GM18498 (cell line): ENCODE measurements around the gene SPX.
A peak's percentile ranks its signal among the peaks of the same experiment; 100 is the strongest.

Experiments used
- ATAC-seq: cut with Tn5 transposase; IDR thresholded peaks from one replicate; pipeline ENCODE4 v1.9.1; 2021; ENCODE audit warnings: mild to moderate bottlenecking, moderate library complexity; ENCODE audit not compliant: unreplicated experiment

The SPX gene, protein sequence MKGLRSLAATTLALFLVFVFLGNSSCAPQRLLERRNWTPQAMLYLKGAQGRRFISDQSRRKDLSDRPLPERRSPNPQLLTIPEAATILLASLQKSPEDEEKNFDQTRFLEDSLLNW

DNA sequence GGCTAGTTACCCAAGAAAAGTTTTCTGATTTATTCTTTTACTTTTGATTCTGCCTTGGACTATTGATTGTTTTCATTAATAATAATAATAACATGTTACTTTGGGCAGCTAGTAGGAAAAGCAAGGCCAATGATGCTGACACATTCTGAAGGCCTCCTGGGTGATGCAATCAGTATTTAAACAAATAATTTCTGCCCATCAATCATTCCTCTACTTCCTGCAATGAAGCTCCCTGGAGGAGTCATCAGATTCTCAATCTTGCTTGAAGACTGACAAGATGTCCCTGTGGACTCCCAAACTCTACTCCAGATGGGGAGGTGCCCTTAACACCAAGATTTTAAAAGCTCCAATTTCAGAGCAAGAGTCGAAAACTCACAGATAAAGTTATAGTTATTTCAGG is at the start of gene SPX:
Gene SPX, plus strand, starts transcription at position 244 of the 400 bp plus-strand sequence. CDS start 177 bp downstream, outside the sequence.
- ATAC-seq, result no peak

DNA sequence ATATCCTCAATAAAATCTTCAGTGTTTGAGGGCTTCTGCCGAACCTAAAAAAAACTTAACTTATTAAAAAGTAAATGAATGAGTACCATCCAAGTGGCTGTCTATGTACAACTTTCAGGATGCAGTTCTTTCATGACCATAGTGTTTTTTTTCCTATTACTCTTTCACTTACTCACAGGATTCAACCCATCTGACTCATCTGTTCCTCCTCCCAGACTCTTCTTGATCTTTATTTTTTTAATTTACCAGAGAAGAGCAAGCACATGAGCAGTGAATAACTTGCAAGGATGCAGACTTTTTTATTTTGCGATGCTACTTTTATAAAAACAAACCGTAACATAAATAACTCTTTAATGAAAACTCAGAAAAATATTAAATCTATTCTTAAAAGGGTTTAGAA is 49.1 kb upstream of the SPX start:
- no peak for ATAC-seq

DNA sequence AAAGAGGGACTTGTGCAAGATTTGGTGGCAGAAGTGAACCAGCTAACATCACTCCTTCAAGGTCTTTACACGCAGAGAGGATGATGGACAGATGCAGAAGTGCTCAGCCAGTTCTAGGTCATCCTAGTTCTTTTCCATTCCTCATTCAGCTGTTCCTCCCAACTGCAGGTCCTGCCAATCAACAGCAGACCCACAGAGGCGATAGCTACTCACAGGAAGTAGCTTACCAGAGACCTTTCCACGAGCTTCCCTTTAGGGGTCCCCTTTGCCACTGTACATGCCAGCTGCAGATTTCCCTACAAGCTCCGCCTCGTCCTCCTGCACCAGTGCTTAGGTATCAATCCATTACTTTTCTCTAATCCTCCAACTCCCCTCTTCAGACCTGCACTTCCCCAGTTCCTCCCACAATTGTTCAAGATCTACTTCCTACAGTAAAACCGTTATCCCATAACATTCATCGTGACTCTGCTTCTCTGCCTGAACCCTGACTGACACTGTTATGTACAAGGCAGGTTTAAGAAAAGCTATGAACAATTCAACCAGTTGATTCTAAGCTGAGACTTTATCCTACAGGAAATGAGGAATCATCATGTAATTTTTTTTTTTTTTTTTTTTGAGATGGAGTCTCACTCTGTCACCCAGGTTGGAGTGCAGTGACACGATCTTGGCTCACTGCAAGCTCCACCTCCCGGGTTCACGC is 47.2 kb upstream of the SPX start:
- no peak for ATAC-seq

DNA sequence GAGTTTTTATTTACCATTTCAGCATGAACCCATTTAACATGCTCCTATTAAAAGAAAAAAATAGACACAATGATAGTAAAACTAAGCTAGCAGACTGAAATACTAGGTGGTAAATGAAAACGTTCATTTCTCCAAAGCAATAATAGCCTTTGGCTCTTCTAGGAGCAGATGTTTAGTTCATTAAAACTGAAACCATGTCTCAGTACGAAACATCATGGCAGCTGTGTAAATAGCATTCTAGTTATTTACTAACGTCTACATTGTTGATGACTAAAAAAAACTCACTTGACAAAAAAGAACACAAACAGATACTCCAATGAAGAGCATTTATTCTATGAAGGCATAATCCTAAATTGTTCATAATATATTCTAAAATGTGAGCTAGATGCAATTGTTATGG is 42.6 kb upstream of the SPX start:
- no peak for ATAC-seq

DNA sequence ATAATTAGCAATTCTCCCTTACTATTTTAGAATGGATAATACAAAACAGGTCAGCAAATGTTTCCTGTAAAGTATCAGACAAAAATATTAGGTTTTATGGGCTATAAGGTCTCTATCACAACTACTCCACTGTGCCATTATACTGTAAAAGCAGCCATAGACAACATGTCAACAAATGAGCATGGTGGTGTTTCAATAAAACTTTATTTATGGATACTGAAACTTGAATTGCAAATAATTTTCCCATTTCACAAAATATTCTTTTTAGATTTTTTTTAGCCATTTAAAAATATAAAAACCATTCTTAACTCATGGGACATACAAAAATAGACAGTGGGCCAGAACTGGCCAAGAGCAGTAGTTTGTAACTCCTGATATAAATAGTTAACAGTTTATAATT is 40.1 kb upstream of the SPX start:
- ATAC-seq, result no peak

DNA sequence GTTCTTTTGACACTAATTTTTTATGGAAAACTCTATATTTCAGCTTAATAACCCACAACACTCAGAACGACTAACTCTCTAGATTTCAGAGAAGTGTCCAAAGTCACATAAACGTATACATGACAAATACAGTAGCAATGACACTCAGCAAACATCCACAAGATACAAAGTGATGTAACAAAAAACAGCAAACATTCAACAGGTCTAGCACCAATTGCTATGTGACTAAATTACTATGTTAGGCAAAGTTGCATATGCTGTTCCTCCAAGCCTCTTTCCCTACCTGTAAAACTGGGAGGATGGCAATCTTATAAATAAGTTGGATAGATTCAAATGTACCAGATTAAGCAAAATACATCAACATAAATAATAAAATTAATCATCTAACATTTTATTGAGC is 26.3 kb upstream of the SPX start:
- ATAC-seq, result no peak

DNA sequence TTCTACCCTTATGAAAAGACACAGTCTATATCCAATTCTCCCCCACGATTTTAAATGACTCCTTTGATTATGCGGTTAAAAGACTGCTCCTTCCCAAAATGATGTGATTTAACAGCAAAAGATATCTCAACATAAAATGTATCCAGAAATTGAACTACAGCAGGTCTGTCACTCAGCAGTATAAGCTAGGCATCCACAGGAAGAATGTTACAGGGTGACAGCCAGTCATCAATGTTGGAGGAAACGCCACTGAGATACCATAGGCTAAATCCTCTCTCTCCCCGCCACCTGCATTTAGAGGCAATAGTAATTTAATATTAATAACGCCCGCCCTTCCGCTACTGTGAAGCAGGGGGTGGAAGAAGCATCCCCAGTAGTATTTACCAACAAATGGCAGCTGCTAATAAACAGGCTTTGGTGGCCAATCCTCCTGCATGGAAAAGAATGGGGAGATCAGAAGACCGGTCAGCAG is 25.3 kb upstream of the SPX start:
- no peak for ATAC-seq

DNA sequence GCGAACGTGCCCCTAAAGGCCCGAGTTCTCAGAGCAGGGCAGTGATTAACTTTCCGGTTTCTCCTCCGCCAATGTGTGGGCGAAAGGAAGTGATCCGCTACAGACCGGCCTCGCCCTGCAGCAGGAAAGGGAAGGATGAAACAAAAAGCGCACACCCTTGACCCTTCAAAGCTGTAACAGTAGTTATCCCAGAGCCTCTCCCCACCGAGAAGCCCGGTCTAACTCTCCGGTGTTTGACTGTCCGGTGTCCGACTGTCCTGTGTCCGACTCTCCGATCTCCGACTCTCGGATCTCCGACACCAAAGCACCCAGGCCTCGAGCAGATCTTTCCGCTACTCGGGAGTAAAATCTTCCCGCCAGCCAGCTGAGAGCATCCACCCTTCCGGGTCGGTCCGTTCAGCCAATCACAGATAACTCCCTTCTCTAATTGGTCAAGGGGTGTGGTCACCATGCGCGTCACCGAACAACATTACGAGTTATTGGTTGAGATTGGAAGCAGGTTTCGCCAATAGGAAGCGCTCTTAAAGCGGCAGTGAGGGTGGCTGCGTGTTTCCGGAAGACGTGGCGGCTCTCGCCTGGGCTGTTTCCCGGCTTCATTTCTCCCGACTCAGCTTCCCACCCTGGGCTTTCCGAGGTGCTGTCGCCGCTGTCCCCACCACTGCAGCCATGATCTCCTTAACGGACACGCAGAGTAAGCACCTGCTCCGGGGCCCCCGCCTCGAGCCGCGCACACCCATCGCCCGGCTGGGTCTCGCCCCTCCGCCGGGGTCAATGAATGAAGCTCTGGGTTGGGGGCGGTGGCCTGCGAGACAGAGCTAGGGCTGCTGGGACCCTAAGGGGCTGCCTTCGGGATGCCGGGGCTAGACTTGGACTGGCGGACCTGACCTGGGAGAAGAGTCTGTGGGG is 24.6 kb upstream of the SPX start, which contains the start of the genes GOLT1B and RECQL:
Gene GOLT1B, plus strand, starts transcription at position 532 of the 906 bp plus-strand sequence. Its CDS starts 135 bp downstream, at position 667.
Gene RECQL, minus strand, starts transcription at position 378 of the 906 bp plus-strand sequence. CDS start 2,065 bp downstream, outside the sequence.
- peak; percentile 99 for ATAC-seq

DNA sequence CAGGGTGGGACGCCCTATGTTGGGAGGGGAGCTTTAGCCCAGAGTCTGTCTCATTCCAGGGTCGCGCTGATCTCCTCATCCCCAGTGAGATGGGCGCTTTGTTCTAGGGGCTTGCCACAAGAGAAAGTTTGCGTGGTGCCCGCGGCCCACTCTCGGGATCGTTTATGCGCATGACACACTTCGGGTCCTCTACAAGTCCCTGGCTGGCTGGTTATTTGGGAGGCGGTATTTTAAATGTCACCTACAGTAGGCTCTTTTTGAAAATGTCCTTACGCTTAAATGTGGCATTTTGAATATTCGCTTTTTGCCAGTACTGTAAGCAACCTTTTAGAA is 24.0 kb upstream of the SPX start:
- ATAC-seq, result no peak

DNA sequence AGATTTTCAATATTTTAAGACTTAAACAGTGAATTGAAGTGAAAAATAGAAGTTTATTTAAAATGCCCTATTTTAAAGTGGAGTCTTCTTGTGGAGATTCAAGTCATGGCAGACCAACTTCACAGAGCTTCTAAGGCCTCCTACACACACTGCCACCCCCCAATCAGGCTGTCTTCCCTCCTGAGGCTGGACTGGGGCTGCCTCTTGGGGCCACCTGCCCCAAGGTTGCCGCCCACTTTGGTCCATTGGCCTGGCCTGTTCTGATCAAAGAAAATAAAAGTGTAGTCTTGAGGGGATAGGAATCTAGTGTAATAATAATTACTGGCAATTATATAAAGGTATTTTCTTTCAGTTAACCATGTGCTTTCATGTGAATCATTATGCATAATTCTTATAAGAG is 23.2 kb upstream of the SPX start:
- ATAC-seq, result no peak

DNA sequence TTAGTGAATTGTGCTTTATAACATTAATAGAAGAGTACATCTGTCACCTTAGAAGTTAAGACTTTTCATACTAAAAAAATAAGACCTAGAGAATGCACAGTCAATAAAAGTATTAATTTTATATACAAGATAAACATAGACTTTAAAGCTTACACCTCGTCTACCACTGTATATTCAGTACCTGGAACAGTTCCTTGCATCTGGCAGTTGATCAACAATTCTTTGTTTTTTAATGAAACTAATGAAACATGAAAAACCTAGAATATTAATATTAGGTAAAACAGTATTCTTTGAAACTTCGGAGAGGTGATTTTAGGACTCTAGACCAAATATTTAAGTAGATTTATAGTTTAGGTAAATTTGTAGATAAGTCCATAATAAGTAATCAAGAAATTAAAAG is 20.2 kb upstream of the SPX start:
- ATAC-seq, result no peak

DNA sequence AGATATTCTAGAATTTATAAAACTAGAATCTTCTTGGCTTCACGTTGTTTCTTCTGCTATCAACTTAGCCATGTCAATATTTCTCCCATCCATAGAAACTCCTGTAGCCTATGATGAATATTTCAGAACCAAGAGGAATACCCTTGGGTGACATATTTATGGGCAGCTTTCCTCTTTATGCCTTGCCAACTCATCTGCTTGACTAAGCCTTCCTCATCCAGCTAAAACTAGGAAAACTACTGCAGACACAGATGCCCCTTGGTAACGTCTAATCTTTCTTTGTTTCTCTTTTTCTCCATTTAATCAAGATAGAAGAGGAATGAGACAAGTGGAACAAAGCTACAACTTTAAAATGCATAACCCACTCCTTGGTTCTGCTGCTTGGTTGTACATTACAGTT is 18.2 kb upstream of the SPX start:
- ATAC-seq, result no peak

DNA sequence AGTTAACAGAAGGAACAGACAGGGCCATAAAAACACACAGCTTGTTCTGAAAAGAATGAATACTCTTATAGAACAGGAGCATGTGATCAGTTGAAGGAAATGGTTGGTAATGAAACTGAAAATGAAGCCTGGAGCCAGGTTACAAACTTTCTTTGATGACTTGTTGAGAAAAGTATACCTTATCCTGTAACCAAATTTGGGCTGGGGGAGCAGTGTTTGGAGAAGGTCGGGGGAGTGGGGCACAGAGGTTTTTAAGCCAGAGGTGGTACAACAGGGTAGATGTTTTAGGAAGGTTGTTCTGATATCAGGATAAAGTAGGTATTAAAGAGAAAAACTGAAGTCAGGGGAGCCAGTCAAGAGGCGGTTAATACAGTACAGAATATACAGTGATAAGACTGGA is 16.3 kb upstream of the SPX start:
- peak; percentile 99 for ATAC-seq

DNA sequence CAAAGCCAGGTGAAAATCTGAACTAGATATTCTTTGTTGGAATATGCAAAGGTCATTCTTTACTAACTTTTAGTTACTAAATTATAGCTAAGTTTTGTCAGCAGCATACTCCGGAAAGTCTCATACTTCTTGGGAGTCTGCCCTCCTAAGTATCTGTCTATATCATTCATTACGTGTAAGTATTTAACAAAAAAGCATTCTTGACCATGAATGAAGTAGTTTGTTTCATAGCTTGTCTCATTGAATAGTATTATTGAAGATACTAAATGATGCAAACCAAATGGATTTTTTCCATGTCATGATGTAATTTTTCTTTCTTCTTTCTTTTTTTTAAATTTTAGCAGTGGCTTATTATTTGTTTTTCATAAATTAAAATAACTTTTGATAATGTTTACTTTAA is 9.8 kb upstream of the SPX start:
- no peak for ATAC-seq

DNA sequence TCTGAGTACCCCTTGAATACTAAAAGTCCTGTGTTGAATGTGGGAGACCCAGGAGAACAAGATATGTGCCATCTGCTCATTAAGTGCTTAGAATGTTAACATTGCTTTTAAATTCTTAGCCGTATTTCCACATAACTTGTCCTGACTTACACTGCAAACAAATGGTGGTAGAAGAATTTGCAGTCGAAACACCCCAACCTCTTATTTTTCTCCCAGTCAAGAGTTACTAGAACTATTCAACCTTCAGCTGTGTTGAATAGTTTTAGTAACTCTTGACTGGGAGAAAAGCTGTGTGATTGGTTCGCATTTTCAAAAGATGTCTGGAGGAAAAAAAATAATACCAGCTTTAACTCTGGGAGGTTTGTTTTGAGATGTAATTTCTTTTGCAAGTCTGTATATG is 7.6 kb upstream of the SPX start:
- no peak for ATAC-seq

DNA sequence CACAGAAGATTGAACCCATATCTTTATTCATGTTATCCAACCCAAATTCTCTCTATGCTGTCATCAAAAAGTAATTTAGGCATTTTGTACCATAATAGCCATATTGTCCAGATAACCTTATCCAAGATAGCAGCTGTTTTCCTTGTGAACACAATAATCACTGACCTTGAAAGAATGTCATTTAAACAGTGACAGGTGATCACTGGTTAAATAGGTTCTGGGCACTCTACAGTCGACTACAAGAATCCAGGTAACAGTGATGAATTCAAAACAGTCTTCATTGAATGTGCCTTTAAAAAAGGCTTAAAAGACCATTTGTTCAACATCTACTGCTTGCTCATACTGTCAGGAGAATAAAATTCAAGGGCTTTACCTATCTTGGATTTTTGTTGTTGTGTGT is 4.6 kb upstream of the SPX start:
- ATAC-seq, result no peak

DNA sequence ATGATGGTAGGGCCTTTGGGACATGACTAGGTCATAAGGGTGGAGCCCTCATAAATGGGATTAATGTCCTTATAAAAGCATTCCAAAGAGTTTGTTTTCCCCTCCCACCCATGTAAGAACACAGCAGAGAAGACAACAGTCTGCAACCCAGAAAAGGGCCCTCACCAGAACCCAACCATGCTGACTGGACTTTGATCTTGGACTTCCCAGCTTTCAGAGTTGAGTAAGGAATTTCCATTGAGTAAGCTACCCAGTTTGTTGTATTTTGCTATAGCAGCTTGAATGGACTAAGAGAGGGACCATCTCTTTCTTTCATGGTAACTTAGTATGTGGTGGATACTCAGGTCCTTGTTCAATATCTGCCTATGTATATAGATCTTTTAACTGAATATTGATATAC is 2.9 kb upstream of the SPX start:
- no peak for ATAC-seq

DNA sequence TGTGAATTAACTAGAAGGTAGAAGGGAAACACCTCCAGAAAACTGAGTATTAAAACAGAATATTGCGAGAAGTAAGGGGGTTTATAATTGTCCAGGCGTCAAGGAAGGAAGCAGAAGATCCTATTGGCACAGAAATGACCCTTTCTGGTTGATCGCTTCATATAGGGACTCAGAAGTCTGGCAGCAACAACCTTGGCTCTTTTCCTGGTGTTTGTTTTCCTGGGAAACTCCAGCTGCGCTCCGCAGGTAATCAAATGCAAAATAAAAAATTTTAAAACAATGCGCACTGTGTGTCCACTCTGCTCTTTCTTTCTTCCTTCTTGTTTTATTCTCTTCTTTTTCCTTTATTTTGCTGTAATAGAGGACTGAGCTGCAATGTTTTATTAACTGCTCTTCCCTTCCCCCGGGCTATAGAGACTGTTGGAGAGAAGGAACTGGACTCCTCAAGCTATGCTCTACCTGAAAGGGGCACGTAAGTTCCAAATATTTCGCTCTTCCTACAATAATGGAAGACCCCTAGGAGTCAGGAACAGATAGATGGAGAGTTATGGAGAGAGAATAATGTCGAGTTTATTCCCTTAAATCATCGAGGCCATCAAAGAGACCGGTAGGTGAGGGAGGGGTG is 737 bp downstream of the SPX start:
- no peak for ATAC-seq

DNA sequence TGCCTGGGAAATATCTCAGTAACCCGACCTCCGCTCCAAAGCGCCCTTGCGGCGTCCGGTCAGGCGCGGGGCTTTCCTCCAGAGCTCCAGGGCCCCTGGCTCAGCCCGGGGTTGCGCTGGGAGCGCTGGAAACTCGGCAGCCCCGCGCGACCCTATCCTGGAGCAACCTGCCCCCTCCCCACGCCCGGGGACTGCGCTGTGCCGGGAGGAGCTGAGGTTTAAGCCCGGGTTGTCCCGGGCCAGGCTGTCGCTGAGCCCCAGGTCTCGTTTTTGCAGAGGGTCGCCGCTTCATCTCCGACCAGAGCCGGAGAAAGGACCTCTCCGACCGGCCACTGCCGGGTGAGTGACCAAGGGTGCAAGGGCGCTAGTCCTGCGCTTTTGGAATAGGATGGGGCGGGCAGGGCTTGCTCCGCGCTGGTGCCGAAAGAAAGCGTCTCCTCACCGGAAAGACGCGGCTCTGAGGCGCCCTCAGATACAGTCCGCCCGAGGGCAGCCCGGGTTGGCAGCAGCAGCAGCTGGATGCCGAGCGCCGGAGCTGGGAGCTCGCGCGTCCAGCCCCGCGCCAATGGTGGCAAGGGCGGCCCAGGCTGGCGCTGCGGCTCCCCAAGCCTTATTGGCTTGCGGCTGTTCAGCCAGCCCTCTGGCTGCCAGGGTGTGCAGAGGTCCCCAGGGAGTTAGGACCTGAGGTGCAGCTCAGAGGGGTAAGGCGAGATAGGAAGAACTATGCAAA is 1.5 kb downstream of the SPX start:
- peak; percentile 96 for ATAC-seq

DNA sequence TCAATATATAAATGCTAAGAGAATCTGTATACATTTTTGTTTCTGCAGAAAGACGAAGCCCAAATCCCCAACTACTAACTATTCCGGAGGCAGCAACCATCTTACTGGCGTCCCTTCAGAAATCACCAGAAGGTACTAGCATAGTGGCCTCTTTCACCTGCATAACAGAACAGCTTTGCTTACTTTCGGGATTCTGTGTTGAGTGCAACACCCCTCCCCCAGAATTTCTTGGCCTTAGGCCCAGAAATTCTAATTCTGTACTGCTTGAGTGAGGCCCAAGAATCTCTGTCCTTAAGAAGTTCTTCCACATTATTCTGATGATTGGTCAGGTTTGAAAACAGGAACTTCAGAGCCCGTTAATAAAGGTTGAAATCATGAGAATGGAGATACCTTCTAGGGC is 2.9 kb downstream of the SPX start:
- no peak for ATAC-seq

DNA sequence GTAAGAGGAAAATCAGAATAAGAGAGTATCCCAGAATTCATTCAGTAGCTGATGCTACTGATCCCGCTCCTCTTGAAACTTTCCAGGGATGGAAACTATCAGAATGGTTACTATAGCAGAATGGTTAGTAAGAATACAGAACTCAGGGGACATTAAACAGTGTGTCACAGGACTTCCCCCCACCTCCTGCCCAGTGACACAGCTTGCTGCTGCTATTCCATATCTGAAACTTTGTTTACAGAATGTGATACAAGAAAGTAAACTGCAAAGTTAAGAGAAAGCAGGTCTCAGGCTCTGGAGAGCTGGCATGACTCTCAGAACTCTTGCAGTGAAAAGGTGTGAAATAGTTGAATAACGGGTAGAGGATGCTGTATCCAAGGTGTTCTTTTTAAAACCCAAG is 3.4 kb downstream of the SPX start:
- ATAC-seq, result no peak
